WTC11 (cell line): ENCODE results near the gene S100A7. TPM values are rescaled to one million over a fixed set of nuclear protein-coding genes. Genes with fewer than 3 reads are reported as not detected.

ENCODE experiments used
- ATAC-seq: fragments of 200-7000 bp; cut with Tn5 transposase; 2 replicates; pipeline ENCODE4 v1.10.0; 2021; ENCODE audit warnings: mild to moderate bottlenecking, moderate library complexity
- CTCF ChIA-PET: fragments of 300-600 bp; sonication (Branson Sonifier 250); formaldehyde crosslinking; loops from one replicate; lab custom pipeline; 2021; ENCODE audit warnings: antibody characterized with exemption; lab: Charles Lee
- POLR2A ChIA-PET: fragments of 350-600 bp; sonication (Branson Sonifier 250); formaldehyde crosslinking; loops from one replicate; lab custom pipeline; 2021; ENCODE audit warnings: antibody characterized with exemption; lab: Charles Lee
- DNase-seq: peaks from one replicate; pipeline ENCODE4 v3.0.0; 2021; ENCODE audit warnings: low spot score
- H3K27ac Mint-ChIP-seq: 2 replicates; pipeline ENCODE4 v1.8.0; 2021; ENCODE audit warnings: mixed read lengths
- H3K27me3 Mint-ChIP-seq: 2 replicates; pipeline ENCODE4 v1.8.0; 2021; ENCODE audit warnings: low read depth, mild to moderate bottlenecking, moderate library complexity, mixed read lengths
- H3K36me3 Mint-ChIP-seq: 2 replicates; pipeline ENCODE4 v1.8.0; 2021; ENCODE audit warnings: mixed read lengths
- H3K4me1 Mint-ChIP-seq: 2 replicates; pipeline ENCODE4 v1.8.0; 2022; ENCODE audit warnings: mixed read lengths
- H3K4me3 Mint-ChIP-seq: 2 replicates; pipeline ENCODE4 v1.8.0; 2021; ENCODE audit warnings: mild to moderate bottlenecking, moderate library complexity, mixed read lengths
- H3K9me3 Mint-ChIP-seq: 2 replicates; pipeline ENCODE4 v1.8.0; 2021; ENCODE audit warnings: mixed read lengths
- CREB1 ChIP-seq: sonication (generic); formaldehyde crosslinking; IDR thresholded peaks from 2 replicates; pipeline ENCODE4 v1.8.0; 2023; ENCODE audit warnings: mild to moderate bottlenecking, missing genetic modification reagents
- PRRX2 ChIP-seq: fragments of 250-450 bp; sonication (Bioruptor Pico); IDR thresholded peaks from 2 replicates; pipeline ENCODE4 v1.8.0; 2021; ENCODE audit warnings: mild to moderate bottlenecking
- RELA ChIP-seq: sonication (generic); formaldehyde crosslinking; IDR thresholded peaks from 2 replicates; pipeline ENCODE4 v1.8.1; 2022; ENCODE audit warnings: missing genetic modification reagents, mild to moderate bottlenecking, borderline replicate concordance
- RORB ChIP-seq: fragments of 250-450 bp; sonication (Bioruptor Pico); IDR thresholded peaks from 2 replicates; pipeline ENCODE4 v1.9.0; 2021; ENCODE audit warnings: mild to moderate bottlenecking
- SOX15 ChIP-seq: fragments of 250-450 bp; sonication (Bioruptor Pico); IDR thresholded peaks from 2 replicates; pipeline ENCODE4 v1.9.0; 2021; ENCODE audit warnings: mild to moderate bottlenecking
- TEAD4 ChIP-seq: sonication (generic); formaldehyde crosslinking; IDR thresholded peaks from 2 replicates; pipeline ENCODE4 v1.8.0; 2022; ENCODE audit warnings: mild to moderate bottlenecking, missing genetic modification reagents
- ZNF219 ChIP-seq: sonication (generic); formaldehyde crosslinking; IDR thresholded peaks from 2 replicates; pipeline ENCODE4 v1.8.0; 2023; ENCODE audit warnings: missing genetic modification reagents, mild to moderate bottlenecking, borderline replicate concordance
- ZNF423 ChIP-seq: fragments of 250-450 bp; sonication (Bioruptor Pico); IDR thresholded peaks from 2 replicates; pipeline ENCODE4 v2.1.2; 2022; ENCODE audit warnings: mild to moderate bottlenecking, moderate library complexity
- ZNF671 ChIP-seq: fragments of 250-450 bp; sonication (Bioruptor Pico); IDR thresholded peaks from 2 replicates; pipeline ENCODE4 v1.8.0; 2021; ENCODE audit warnings: mild to moderate bottlenecking
- total RNA-seq: library from RNA; stranded (reverse); gene quantifications from 3 replicates; pipeline ENCODE4 v1.2.3, GENCODE V29; 2021
- TF ChIP-seq, protein P1 (sequence below): fragments of 250-450 bp; sonication (Bioruptor Pico); conservative IDR thresholded peaks from 2 replicates; pipeline ENCODE4 v1.9.0; 2021; ENCODE audit warnings: mild to moderate bottlenecking
- TF ChIP-seq, protein P2 (sequence below): sonication (generic); formaldehyde crosslinking; IDR thresholded peaks from 2 replicates; pipeline ENCODE4 v1.8.1; 2023; ENCODE audit warnings: mild to moderate bottlenecking, missing genetic modification reagents
- TF ChIP-seq, protein P3 (sequence below): fragments of 250-450 bp; sonication (Bioruptor Pico); IDR thresholded peaks from 2 replicates; pipeline ENCODE4 v1.8.0; 2021; ENCODE audit warnings: mild to moderate bottlenecking
- TF ChIP-seq, protein P4 (sequence below): sonication (generic); formaldehyde crosslinking; IDR thresholded peaks from 2 replicates; pipeline ENCODE4 v1.8.1; 2022; ENCODE audit warnings: missing genetic modification reagents, borderline replicate concordance
- TF ChIP-seq, protein P5 (sequence below): fragments of 250-450 bp; sonication (Bioruptor Pico); IDR thresholded peaks from 2 replicates; pipeline ENCODE4 v1.9.0; 2021; ENCODE audit warnings: mild to moderate bottlenecking, borderline replicate concordance
- TF ChIP-seq, protein P6 (sequence below): sonication (generic); formaldehyde crosslinking; IDR thresholded peaks from 2 replicates; pipeline ENCODE4 v1.8.1; 2023; ENCODE audit warnings: mild to moderate bottlenecking, missing genetic modification reagents
- TF ChIP-seq, protein P7 (sequence below): sonication (generic); formaldehyde crosslinking; IDR thresholded peaks from 2 replicates; pipeline ENCODE4 v1.8.0; 2023; ENCODE audit warnings: missing genetic modification reagents, mild to moderate bottlenecking, borderline replicate concordance
- TF ChIP-seq, protein P8 (sequence below): fragments of 250-450 bp; sonication (Bioruptor Pico); IDR thresholded peaks from 2 replicates; pipeline ENCODE4 v1.9.0; 2021; ENCODE audit warnings: mild to moderate bottlenecking
- TF ChIP-seq, protein P9 (sequence below): sonication (generic); formaldehyde crosslinking; IDR thresholded peaks from 2 replicates; pipeline ENCODE4 v1.8.0; 2022; ENCODE audit warnings: mild to moderate bottlenecking, missing genetic modification reagents

Gene S100A7
- total RNA-seq, 1 experiment from 2014 or later = not detected

DNA sequence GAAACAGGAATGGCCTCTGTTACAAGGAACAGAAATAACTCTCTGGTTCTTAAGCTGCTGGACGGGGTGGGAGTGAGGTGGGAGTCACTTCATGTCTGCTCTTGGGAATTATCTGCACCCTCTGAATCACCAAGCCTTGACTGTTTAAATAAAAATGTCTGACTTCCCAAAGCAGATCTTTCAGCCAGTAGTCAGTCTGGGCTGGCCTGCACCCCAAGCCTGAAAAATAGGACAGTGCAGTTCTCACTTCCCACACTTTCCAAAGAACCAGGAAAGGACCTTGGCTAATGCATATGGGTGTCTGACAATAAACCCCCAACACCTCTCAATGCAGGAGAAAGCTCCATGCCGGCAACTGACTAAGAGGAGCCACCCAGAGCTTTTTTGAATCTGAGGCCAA, 796 bp downstream of the S100A7 start:
- ATAC-seq (no peak), DNase-seq (no peak)
- POLR2A ChIA-PET = no interaction called here
- CTCF ChIA-PET = no interaction called here
- H3K4me3 Mint-ChIP-seq = no peak overlapping the region
- peaks cover 4% of the 10 kb centered on the region for H3K27me3 Mint-ChIP-seq
- H3K9me3 Mint-ChIP-seq = peaks cover 6% of the 10 kb centered on the region
- no peaks in the 10 kb centered on the region for H3K36me3 Mint-ChIP-seq
- H3K4me1 Mint-ChIP-seq = 0 out of 2 replicates have a peak, but pooled peaks cover under 1% of the 10 kb centered on the region
- no peak overlapping the region for H3K27ac Mint-ChIP-seq
- TF ChIP-seq, protein P1, sequence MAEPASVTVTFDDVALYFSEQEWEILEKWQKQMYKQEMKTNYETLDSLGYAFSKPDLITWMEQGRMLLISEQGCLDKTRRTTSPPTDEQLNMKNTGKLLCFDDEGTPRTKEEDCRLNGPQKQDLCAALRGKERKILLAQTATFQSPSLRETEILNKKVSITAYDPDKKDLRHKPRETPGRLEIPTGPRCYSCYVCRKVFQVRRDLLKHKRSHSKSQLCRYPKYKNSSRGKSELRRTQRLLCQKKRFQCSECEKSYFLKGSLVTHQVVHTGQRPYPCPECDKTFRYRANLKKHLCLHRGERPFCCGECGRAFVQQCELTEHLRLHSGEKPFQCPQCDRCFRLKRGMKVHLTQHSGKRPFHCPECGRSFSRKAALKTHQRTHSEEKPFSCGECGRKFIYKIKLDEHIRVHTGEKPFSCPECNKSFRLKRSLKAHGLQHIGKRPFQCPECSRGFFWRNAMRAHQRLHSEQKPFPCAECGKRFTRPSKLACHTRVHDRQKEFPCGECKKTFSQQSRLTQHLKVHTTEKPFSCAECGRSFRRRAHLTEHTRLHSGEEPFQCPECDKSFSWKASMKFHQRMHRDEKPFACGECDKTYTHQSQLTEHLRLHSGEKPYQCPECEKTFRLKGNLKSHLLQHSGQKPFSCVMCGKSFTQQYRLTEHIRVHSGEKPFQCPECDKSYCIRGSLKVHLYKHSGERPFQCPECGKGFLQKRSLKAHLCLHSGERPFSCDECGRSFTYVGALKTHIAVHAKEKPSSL (CRISPR knock-in tag) = no peak
- TF ChIP-seq TEAD4 (CRISPR knock-in tag) (no peak), PRRX2 (CRISPR knock-in tag) (no peak), ZNF219 (CRISPR knock-in tag) (no peak), CREB1 (CRISPR knock-in tag) (no peak), ZNF671 (no peak), RELA (no peak), SOX15 (no peak), RORB (CRISPR knock-in tag) (no peak), ZNF423 (no peak)
- TF ChIP-seq, protein P2, sequence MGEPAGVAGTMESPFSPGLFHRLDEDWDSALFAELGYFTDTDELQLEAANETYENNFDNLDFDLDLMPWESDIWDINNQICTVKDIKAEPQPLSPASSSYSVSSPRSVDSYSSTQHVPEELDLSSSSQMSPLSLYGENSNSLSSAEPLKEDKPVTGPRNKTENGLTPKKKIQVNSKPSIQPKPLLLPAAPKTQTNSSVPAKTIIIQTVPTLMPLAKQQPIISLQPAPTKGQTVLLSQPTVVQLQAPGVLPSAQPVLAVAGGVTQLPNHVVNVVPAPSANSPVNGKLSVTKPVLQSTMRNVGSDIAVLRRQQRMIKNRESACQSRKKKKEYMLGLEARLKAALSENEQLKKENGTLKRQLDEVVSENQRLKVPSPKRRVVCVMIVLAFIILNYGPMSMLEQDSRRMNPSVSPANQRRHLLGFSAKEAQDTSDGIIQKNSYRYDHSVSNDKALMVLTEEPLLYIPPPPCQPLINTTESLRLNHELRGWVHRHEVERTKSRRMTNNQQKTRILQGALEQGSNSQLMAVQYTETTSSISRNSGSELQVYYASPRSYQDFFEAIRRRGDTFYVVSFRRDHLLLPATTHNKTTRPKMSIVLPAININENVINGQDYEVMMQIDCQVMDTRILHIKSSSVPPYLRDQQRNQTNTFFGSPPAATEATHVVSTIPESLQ = no peak
- TF ChIP-seq, protein P3, sequence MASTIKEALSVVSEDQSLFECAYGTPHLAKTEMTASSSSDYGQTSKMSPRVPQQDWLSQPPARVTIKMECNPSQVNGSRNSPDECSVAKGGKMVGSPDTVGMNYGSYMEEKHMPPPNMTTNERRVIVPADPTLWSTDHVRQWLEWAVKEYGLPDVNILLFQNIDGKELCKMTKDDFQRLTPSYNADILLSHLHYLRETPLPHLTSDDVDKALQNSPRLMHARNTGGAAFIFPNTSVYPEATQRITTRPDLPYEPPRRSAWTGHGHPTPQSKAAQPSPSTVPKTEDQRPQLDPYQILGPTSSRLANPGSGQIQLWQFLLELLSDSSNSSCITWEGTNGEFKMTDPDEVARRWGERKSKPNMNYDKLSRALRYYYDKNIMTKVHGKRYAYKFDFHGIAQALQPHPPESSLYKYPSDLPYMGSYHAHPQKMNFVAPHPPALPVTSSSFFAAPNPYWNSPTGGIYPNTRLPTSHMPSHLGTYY = no peak
- TF ChIP-seq, protein P4, sequence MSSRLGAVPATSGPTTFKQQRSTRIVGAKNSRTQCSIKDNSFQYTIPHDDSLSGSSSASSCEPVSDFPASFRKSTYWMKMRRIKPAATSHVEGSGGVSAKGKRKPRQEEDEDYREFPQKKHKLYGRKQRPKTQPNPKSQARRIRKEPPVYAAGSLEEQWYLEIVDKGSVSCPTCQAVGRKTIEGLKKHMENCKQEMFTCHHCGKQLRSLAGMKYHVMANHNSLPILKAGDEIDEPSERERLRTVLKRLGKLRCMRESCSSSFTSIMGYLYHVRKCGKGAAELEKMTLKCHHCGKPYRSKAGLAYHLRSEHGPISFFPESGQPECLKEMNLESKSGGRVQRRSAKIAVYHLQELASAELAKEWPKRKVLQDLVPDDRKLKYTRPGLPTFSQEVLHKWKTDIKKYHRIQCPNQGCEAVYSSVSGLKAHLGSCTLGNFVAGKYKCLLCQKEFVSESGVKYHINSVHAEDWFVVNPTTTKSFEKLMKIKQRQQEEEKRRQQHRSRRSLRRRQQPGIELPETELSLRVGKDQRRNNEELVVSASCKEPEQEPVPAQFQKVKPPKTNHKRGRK (CRISPR knock-in tag) = no peak
- TF ChIP-seq, protein P5, sequence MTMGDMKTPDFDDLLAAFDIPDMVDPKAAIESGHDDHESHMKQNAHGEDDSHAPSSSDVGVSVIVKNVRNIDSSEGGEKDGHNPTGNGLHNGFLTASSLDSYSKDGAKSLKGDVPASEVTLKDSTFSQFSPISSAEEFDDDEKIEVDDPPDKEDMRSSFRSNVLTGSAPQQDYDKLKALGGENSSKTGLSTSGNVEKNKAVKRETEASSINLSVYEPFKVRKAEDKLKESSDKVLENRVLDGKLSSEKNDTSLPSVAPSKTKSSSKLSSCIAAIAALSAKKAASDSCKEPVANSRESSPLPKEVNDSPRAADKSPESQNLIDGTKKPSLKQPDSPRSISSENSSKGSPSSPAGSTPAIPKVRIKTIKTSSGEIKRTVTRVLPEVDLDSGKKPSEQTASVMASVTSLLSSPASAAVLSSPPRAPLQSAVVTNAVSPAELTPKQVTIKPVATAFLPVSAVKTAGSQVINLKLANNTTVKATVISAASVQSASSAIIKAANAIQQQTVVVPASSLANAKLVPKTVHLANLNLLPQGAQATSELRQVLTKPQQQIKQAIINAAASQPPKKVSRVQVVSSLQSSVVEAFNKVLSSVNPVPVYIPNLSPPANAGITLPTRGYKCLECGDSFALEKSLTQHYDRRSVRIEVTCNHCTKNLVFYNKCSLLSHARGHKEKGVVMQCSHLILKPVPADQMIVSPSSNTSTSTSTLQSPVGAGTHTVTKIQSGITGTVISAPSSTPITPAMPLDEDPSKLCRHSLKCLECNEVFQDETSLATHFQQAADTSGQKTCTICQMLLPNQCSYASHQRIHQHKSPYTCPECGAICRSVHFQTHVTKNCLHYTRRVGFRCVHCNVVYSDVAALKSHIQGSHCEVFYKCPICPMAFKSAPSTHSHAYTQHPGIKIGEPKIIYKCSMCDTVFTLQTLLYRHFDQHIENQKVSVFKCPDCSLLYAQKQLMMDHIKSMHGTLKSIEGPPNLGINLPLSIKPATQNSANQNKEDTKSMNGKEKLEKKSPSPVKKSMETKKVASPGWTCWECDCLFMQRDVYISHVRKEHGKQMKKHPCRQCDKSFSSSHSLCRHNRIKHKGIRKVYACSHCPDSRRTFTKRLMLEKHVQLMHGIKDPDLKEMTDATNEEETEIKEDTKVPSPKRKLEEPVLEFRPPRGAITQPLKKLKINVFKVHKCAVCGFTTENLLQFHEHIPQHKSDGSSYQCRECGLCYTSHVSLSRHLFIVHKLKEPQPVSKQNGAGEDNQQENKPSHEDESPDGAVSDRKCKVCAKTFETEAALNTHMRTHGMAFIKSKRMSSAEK (CRISPR knock-in tag) = no peak
- TF ChIP-seq, protein P6, sequence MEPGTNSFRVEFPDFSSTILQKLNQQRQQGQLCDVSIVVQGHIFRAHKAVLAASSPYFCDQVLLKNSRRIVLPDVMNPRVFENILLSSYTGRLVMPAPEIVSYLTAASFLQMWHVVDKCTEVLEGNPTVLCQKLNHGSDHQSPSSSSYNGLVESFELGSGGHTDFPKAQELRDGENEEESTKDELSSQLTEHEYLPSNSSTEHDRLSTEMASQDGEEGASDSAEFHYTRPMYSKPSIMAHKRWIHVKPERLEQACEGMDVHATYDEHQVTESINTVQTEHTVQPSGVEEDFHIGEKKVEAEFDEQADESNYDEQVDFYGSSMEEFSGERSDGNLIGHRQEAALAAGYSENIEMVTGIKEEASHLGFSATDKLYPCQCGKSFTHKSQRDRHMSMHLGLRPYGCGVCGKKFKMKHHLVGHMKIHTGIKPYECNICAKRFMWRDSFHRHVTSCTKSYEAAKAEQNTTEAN (CRISPR knock-in tag) = no peak
- TF ChIP-seq, protein P7, sequence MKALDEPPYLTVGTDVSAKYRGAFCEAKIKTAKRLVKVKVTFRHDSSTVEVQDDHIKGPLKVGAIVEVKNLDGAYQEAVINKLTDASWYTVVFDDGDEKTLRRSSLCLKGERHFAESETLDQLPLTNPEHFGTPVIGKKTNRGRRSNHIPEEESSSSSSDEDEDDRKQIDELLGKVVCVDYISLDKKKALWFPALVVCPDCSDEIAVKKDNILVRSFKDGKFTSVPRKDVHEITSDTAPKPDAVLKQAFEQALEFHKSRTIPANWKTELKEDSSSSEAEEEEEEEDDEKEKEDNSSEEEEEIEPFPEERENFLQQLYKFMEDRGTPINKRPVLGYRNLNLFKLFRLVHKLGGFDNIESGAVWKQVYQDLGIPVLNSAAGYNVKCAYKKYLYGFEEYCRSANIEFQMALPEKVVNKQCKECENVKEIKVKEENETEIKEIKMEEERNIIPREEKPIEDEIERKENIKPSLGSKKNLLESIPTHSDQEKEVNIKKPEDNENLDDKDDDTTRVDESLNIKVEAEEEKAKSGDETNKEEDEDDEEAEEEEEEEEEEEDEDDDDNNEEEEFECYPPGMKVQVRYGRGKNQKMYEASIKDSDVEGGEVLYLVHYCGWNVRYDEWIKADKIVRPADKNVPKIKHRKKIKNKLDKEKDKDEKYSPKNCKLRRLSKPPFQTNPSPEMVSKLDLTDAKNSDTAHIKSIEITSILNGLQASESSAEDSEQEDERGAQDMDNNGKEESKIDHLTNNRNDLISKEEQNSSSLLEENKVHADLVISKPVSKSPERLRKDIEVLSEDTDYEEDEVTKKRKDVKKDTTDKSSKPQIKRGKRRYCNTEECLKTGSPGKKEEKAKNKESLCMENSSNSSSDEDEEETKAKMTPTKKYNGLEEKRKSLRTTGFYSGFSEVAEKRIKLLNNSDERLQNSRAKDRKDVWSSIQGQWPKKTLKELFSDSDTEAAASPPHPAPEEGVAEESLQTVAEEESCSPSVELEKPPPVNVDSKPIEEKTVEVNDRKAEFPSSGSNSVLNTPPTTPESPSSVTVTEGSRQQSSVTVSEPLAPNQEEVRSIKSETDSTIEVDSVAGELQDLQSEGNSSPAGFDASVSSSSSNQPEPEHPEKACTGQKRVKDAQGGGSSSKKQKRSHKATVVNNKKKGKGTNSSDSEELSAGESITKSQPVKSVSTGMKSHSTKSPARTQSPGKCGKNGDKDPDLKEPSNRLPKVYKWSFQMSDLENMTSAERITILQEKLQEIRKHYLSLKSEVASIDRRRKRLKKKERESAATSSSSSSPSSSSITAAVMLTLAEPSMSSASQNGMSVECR (CRISPR knock-in tag) = no peak
- TF ChIP-seq, protein P8, sequence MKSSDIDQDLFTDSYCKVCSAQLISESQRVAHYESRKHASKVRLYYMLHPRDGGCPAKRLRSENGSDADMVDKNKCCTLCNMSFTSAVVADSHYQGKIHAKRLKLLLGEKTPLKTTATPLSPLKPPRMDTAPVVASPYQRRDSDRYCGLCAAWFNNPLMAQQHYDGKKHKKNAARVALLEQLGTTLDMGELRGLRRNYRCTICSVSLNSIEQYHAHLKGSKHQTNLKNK (CRISPR knock-in tag) = no peak
- TF ChIP-seq, protein P9, sequence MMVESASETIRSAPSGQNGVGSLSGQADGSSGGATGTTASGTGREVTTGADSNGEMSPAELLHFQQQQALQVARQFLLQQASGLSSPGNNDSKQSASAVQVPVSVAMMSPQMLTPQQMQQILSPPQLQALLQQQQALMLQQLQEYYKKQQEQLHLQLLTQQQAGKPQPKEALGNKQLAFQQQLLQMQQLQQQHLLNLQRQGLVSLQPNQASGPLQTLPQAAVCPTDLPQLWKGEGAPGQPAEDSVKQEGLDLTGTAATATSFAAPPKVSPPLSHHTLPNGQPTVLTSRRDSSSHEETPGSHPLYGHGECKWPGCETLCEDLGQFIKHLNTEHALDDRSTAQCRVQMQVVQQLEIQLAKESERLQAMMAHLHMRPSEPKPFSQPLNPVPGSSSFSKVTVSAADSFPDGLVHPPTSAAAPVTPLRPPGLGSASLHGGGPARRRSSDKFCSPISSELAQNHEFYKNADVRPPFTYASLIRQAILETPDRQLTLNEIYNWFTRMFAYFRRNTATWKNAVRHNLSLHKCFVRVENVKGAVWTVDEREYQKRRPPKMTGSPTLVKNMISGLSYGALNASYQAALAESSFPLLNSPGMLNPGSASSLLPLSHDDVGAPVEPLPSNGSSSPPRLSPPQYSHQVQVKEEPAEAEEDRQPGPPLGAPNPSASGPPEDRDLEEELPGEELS (CRISPR knock-in tag) = no peak
